ENCODE results near the gene INO80E. TPM values are rescaled to one million over a fixed set of nuclear protein-coding genes. Genes with fewer than 3 reads are reported as not detected.

INO80E gene
- total RNA-seq, 1 donor, result 25.9 TPM

DNA sequence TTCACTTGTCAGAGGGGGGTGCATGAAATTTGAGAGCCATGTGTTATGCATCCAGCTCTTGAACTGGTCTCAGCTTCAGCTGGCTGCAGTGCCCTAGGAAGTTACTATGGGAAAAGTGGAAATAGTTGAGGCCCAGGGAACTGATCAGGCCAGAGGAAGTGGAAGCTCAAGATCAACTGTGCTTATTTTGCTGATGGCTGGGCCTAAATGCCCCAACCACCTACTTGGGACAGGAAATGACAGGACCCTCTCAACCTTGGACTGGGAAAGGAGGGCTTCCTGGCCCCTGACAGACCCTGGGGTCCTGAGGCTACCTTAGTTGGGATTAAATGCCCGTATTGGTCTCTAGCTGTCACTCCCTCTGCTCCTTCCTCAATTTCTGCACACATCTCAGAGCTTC, 23.5 kb upstream of the INO80E start:
- H3K4me3 ChIP-seq (ENCODE audit: low read depth, low read length), result no peak overlapping the region
- TF ChIP-seq CTCF (IDR thresholded peaks at IDR 0.05; ENCODE audit: insufficient read depth, low read depth, low read length), result no peak
- DNase-seq (ENCODE audit: low read depth), result no peak

DNA sequence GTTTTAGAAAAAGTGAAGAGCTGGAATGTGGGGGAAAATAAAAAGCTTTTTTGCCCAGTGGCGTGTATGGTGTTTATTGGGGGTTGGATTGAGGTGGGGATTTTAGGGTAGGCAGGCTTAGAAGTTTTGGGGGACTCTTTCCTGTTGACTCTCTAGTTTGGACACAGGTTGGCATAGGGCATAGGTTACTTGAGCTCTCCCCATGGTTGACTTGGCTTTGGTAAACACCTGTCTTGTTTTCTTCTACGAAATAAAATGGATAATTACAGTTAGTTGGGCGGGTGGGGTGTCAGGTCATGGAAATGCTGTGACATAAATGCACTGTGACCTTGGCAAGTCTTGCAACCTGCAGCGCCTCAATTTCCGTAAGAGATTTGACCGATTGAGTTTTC, 23.1 kb upstream of the INO80E start:
- no peak for DNase-seq (ENCODE audit: low read depth)
- TF ChIP-seq CTCF (IDR thresholded peaks at IDR 0.05; ENCODE audit: insufficient read depth, low read depth, low read length), result no peak
- H3K4me3 ChIP-seq (ENCODE audit: low read depth, low read length), result no peak overlapping the region

GRCh38 chr16:29973384-29974246, 22.4 kb upstream of the INO80E start, which contains the start of gene TAOK2:
Gene TAOK2 (plus strand): TSS chr16:29973868. CDS start chr16:29977773, 3,905 bp downstream.
- no peak for TF ChIP-seq CTCF (IDR thresholded peaks at IDR 0.05; ENCODE audit: insufficient read depth, low read depth, low read length)
- peak within 1 kb of the TSS; percentile 92 for H3K4me3 ChIP-seq (ENCODE audit: low read depth, low read length)
- DNase-seq (ENCODE audit: low read depth), result peak; percentile 100

- H3K4me3 ChIP-seq (ENCODE audit: low read depth, low read length), result peak overlapping the region; percentile 92
- DNase-seq (ENCODE audit: low read depth), result peak; percentile 8
- TF ChIP-seq CTCF (IDR thresholded peaks at IDR 0.05; ENCODE audit: insufficient read depth, low read depth, low read length), result no peak
Observed at GRCh38 chr16:29974291-29975133, 21.5 kb upstream of the INO80E start.

GRCh38 chr16:29975134-29975538, 20.9 kb upstream of the INO80E start:
- DNase-seq (ENCODE audit: low read depth), result no peak
- no peak for TF ChIP-seq CTCF (IDR thresholded peaks at IDR 0.05; ENCODE audit: insufficient read depth, low read depth, low read length)
- H3K4me3 ChIP-seq (ENCODE audit: low read depth, low read length), result peak overlapping the region; percentile 92

GRCh38 chr16:29975811-29976511, 20.1 kb upstream of the INO80E start:
- peak overlapping the region; percentile 92 for H3K4me3 ChIP-seq (ENCODE audit: low read depth, low read length)
- DNase-seq (ENCODE audit: low read depth), result no peak
- no peak for TF ChIP-seq CTCF (IDR thresholded peaks at IDR 0.05; ENCODE audit: insufficient read depth, low read depth, low read length)

All from fibroblast of villous mesenchyme (primary cell).